HL-60 (cell line): ENCODE results near the gene KCNC1.

Experiments used
- DNase-seq, 2 experiments: peaks; one replicate each; pipeline ENCODE4 v3.0.0-alpha.2; 2010 to 2020; ENCODE audit warnings: low read depth in 1 of 2, low spot score in 1 of 2
- H3K27ac ChIP-seq: fragments of 250-450 bp; sonication (Bioruptor Pico); replicated peaks from 2 replicates; pipeline ENCODE4 v1.5.1; 2020; ENCODE audit warnings: mild to moderate bottlenecking, moderate library complexity
- H3K27me3 ChIP-seq: fragments of 250-450 bp; sonication (Bioruptor Pico); 2 replicates; pipeline ENCODE4 v1.5.1; 2021; ENCODE audit warnings: mild to moderate bottlenecking, moderate library complexity; ENCODE audit not compliant: insufficient read depth, poor library complexity, severe bottlenecking
- H3K4me3 ChIP-seq: replicated peaks from 2 replicates; pipeline ENCODE4 v1.5.1; 2011; ENCODE audit warnings: mild to moderate bottlenecking, control low read depth, low read length; ENCODE audit not compliant: insufficient read depth
- CTCF ChIP-seq: IDR thresholded peaks from one replicate; pipeline ENCODE4 v1.5.1; 2011; ENCODE audit warnings: low read length, control low read depth, inconsistent platforms; ENCODE audit not compliant: insufficient read depth
- GABPA ChIP-seq: IDR thresholded peaks from 2 replicates; pipeline ENCODE4 v1.6.1; 2012; ENCODE audit warnings: low read depth
- POLR2AphosphoS5 ChIP-seq: IDR thresholded peaks from 2 replicates; pipeline ENCODE4 v1.6.1; 2012; ENCODE audit warnings: low read depth
- REST ChIP-seq: IDR thresholded peaks from 2 replicates; pipeline ENCODE4 v1.6.1; 2012; ENCODE audit warnings: low read depth; ENCODE audit not compliant: insufficient replicate concordance
- SPI1 ChIP-seq: IDR thresholded peaks from 2 replicates; pipeline ENCODE4 v1.6.1; 2012; ENCODE audit warnings: low read depth, mild to moderate bottlenecking, borderline replicate concordance

Gene KCNC1

GRCh38 chr11:17760102-17761029, 25.8 kb downstream of the KCNC1 start:
- peak in 1 of 2 experiments; percentile 53 for DNase-seq
- Histone ChIP-seq H3K27ac (no peak overlapping the region), H3K4me3 (no peak overlapping the region), H3K27me3 (no peaks in the 10 kb centered on the region)
- TF ChIP-seq CTCF (peak; percentile 51), POLR2AphosphoS5 (no peak)

DNA sequence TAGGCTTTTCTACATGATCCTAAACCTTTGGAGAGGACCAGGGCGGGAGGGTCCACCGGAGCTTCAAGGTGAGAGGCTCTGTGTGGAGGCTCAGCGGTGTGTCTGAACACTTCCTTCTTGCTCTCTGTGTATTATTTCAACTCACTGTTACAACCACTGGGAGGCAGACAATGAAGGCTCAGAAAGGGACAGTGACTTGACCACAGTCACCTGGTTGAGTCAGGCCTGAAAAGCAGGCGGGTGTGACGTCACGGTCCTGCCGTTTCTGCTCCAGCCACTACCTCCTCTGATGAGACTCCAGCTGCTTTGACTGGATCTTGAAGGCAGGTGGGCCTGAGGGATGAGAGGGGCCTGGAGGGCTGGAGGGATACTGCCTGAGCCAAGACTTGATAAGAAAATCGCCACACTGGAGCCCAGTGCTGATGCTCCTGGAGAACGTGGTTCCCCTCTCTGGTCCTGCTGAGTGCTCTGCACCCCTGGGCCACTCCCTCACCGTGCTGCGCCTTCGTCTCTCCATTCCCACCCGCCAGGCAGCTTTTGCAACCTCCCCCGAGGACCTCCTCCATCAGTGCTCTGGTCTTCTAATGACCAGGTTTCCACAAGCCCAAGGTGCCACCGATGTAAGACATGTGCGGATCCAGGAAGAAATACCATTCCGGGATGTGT, 27.9 kb downstream of the KCNC1 start:
- no peak overlapping the region for H3K4me3 ChIP-seq
- TF ChIP-seq CTCF (no peak), SPI1 (no peak), REST (no peak), POLR2AphosphoS5 (no peak), GABPA (no peak)
- H3K27me3 ChIP-seq = no peaks in the 10 kb centered on the region
- H3K27ac ChIP-seq = no peak overlapping the region
- DNase-seq = peak; percentile 16 to 35

GRCh38 chr11:17763244-17763643, 28.7 kb downstream of the KCNC1 start:
- DNase-seq = no peak
- Histone ChIP-seq H3K27me3 (no peaks in the 10 kb centered on the region), H3K27ac (no peak overlapping the region), H3K4me3 (no peak overlapping the region)
- no peak for TF ChIP-seq CTCF
- TF ChIP-seq SPI1 = no peak
- TF ChIP-seq POLR2AphosphoS5 = no peak
- TF ChIP-seq GABPA = no peak
- no peak for TF ChIP-seq REST
